ENCODE results near the gene MRPS18B. TPM values are rescaled to one million over a fixed set of nuclear protein-coding genes. Genes with fewer than 3 reads are reported as not detected.

Gene MRPS18B
- polyA plus RNA-seq, 1 of the 3 experiments (the other 2 are of a cell fraction), result 45.2 TPM

GRCh38 chr6:30570740-30571074, 46.9 kb upstream of the MRPS18B start:
- peak; percentile 20 for DNase-seq
- Histone ChIP-seq H3K4me2 (peak overlapping the region; percentile 97), H3K9me2 (no peaks in the 10 kb centered on the region), H3K4me3 (ENCODE audit: low read depth in 2 of 2, low read length in 1 of 2) (peak overlapping the region; percentile 61 to 81), H3K4me1 (ENCODE audit: control insufficient read depth in 1 of 2, insufficient read depth in 2 of 2, low read depth in 1 of 2, low read length in 1 of 2) (peaks cover 12 to 23% of the 10 kb centered on the region in 2 experiments; a peak in 3 of 4 replicates), H3K9me3 (no peaks in the 10 kb centered on the region), H3K79me2 (ENCODE audit: insufficient read depth) (peaks cover 45% of the 10 kb centered on the region), H3K27me3 (ENCODE audit: insufficient read depth) (no peaks in the 10 kb centered on the region), H3K36me3 (replicated peaks in 1 of 2; ENCODE audit: control insufficient read depth in 1 of 2, insufficient read depth in 2 of 2, low read length in 1 of 2) (peaks cover 0 to 15% of the 10 kb centered on the region in 2 experiments), H2AFZ (ENCODE audit: low read depth) (peak overlapping the region; percentile 95), H3F3A (replicated peaks; ENCODE audit: insufficient read depth) (peaks cover under 1% of the 10 kb centered on the region), H3K9ac (peak overlapping the region; percentile 95), H3K27ac (ENCODE audit: low read depth in 2 of 2, low read length in 1 of 2) (peak overlapping the region; percentile 54 to 95), H4K20me1 (ENCODE audit: insufficient read depth) (peaks cover 38% of the 10 kb centered on the region)
- WGBS (ENCODE audit: low lambda C conversion rate), result 3% methylated on average over 18 of the region's 18 CpGs
- CTCF ChIA-PET, result interaction anchor here (0.6 to 2.4 kb wide), 4 partner anchors 25 to 257 kb away, joined by 4 to 12 read pairs (median 6); no protein-coding TSS in a partner anchor
- POLR2A ChIA-PET, result interaction anchor here (0.6 to 2.3 kb wide), 13 partner anchors 13 to 971 kb away, joined by 3 to 16 read pairs (median 6); partner anchors contain the start of genes DDX39B, MRPS18B, PPP1R10 and PRR3
- no peak for TF ChIP-seq NFIC (IDR thresholded peaks at IDR 0.05; ENCODE audit: borderline replicate concordance)
- no peak for TF ChIP-seq RXRA (IDR thresholded peaks at IDR 0.05; ENCODE audit: borderline replicate concordance, low read depth)
- no peak for TF ChIP-seq MAX (IDR thresholded peaks at IDR 0.05; ENCODE audit: low read depth)
- no peak for TF ChIP-seq MEF2A (IDR thresholded peaks at IDR 0.05; ENCODE audit: borderline replicate concordance, low read depth)
- TF ChIP-seq EP300 (IDR thresholded peaks at IDR 0.05; ENCODE audit: borderline replicate concordance in 1 of 2, low read depth in 1 of 2, low read length in 1 of 2), result no peak
- TF ChIP-seq USF1 (IDR thresholded peaks at IDR 0.05; ENCODE audit: borderline replicate concordance, low read depth), result no peak
- no peak for TF ChIP-seq SMC3 (IDR thresholded peaks at IDR 0.05; ENCODE audit: low read depth, low read length)
- no peak for TF ChIP-seq FOSL2 (IDR thresholded peaks at IDR 0.05; ENCODE audit: borderline replicate concordance, low read depth)
- no peak for TF ChIP-seq SIN3A (IDR thresholded peaks at IDR 0.05; ENCODE audit: borderline replicate concordance, low read depth, low read length)
- TF ChIP-seq TAF1 (IDR thresholded peaks at IDR 0.05; ENCODE audit: borderline replicate concordance, low read depth, low read length), result no peak
- TF ChIP-seq CHD2 (IDR thresholded peaks at IDR 0.05; ENCODE audit: low read length, partially characterized antibody), result no peak
- no peak for TF ChIP-seq TEAD4 (IDR thresholded peaks at IDR 0.05; ENCODE audit: borderline replicate concordance, insufficient read depth)
- no peak for TF ChIP-seq IRF3 (IDR thresholded peaks at IDR 0.05; ENCODE audit: low read depth, low read length)

GRCh38 chr6:30571075-30571761, 46.4 kb upstream of the MRPS18B start, which contains the start of gene ABCF1:
Gene ABCF1, plus strand, starts transcription at chr6:30571442. Its CDS starts 46 bp downstream, at chr6:30571488.
- H3K27ac ChIP-seq (ENCODE audit: low read depth in 2 of 2, low read length in 1 of 2), result peak within 1 kb of the TSS; percentile 95 to 97
- ChIA-PET CTCF (interaction anchor here (1.1 to 2.4 kb wide), 3 partner anchors 26 to 30 kb away, joined by 4 to 12 read pairs (median 8); no protein-coding TSS in a partner anchor), POLR2A (interaction anchor here (0.6 to 2.3 kb wide), 13 partner anchors 9 to 971 kb away, joined by 3 to 16 read pairs (median 6); partner anchors contain the start of genes DDX39B, MRPS18B, PPP1R10 and PRR3)
- peak within 1 kb of the TSS; percentile 95 for H3K9ac ChIP-seq
- peak within 1 kb of the TSS; percentile 97 for H3K4me2 ChIP-seq
- peak within 1 kb of the TSS; percentile 95 for H2AFZ ChIP-seq (ENCODE audit: low read depth)
- under 1% methylated on average over 47 of the region's 59 CpGs for WGBS (ENCODE audit: low lambda C conversion rate)
- H3K9me2 ChIP-seq, result no peaks in the 10 kb centered on the region
- H3K4me1 ChIP-seq (ENCODE audit: control insufficient read depth in 1 of 2, insufficient read depth in 2 of 2, low read depth in 1 of 2, low read length in 1 of 2), result peaks cover 12 to 21% of the 10 kb centered on the region in 2 experiments; a peak in 3 of 4 replicates
- H4K20me1 ChIP-seq (ENCODE audit: insufficient read depth), result peaks cover 41% of the 10 kb centered on the region
- no peaks in the 10 kb centered on the region for H3F3A ChIP-seq (replicated peaks; ENCODE audit: insufficient read depth)
- peaks cover 50% of the 10 kb centered on the region for H3K79me2 ChIP-seq (ENCODE audit: insufficient read depth)
- H3K9me3 ChIP-seq, result no peaks in the 10 kb centered on the region
- H3K27me3 ChIP-seq (ENCODE audit: insufficient read depth), result no peaks in the 10 kb centered on the region
- peak within 1 kb of the TSS; percentile 61 to 81 for H3K4me3 ChIP-seq (ENCODE audit: low read depth in 2 of 2, low read length in 1 of 2)
- H3K36me3 ChIP-seq (replicated peaks in 1 of 2; ENCODE audit: control insufficient read depth in 1 of 2, insufficient read depth in 2 of 2, low read length in 1 of 2), result peaks cover 0 to 15% of the 10 kb centered on the region in 2 experiments
- peak; percentile 97 for DNase-seq
- TF ChIP-seq ZBTB33 (IDR thresholded peaks at IDR 0.05; ENCODE audit: borderline replicate concordance, low read depth), result peak; percentile 68
- peak; percentile 85 for TF ChIP-seq CHD2 (IDR thresholded peaks at IDR 0.05; ENCODE audit: low read length, partially characterized antibody)
- no peak; a peak in 2 of 4 replicates for TF ChIP-seq EP300 (IDR thresholded peaks at IDR 0.05; ENCODE audit: borderline replicate concordance in 1 of 2, low read depth in 1 of 2, low read length in 1 of 2)
- TF ChIP-seq MAX (IDR thresholded peaks at IDR 0.05; ENCODE audit: low read depth), result peak; percentile 97
- 0 out of 2 replicates have a peak, but pooled peaks have one; percentile 19 for TF ChIP-seq FOXJ3 (CRISPR knock-in tag; IDR thresholded peaks at IDR 0.05)
- no peak for TF ChIP-seq PBX3 (IDR thresholded peaks at IDR 0.05)
- TF ChIP-seq TAF1 (IDR thresholded peaks at IDR 0.05; ENCODE audit: borderline replicate concordance, low read depth, low read length), result peak; percentile 73
- peak; percentile 60; the same call in 1 of the 2 replicates for TF ChIP-seq USF1 (IDR thresholded peaks at IDR 0.05; ENCODE audit: borderline replicate concordance, low read depth)

All from SK-N-SH (cell line).